ENCODE results near the gene RPAP2.
A peak's percentile ranks its signal among the peaks of the same experiment; 100 is the strongest.
"Not testable (repeated sequence)": the region's sequence is repeated elsewhere in the genome, so short reads cannot be mapped to it uniquely, and the experiment has no call there.

RPAP2 gene

DNA sequence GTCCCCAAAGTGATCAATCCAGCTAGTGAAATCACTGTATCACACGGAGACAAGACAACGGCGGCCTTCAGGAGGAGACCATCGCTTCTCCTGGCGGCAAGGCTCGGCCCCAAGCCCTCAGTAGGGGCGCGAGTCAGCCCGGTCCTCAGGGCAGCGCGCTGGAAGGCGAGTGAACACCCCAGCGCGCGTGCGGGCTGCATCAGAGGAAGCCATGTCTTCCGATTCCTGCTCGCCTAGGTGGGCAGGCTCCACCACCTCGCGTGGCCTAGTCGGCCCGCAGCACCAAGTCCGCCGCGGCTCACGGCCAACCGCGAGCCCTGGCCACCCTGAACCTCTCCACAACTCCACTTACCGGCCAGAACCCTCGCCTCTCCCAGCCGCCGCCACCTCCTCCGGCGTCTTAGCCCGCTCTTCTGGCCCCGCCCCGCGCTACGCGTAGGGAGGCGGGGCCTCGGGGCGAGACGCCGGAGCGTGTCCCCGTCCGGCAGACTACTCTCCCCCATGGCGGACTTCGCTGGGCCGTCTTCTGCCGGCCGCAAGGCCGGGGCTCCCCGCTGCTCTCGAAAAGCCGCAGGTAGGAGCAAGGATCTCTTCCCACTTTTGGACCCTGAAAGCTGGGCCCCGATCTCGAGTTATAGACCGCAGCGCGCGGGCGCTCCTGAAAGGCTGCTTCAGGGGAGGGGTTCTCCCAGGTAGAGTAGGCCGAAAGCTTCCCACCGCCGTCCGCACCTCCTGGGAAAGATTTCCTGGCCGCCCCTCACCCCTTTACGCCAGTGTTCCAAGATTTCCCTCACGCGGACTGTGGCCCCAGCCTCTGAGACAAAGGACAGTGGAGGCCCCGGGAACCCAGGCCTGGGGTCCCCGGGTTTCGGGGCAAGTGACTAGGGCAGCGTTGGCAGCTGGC lies at the start of gene RPAP2, which contains the start of gene GLMN:
TSS of gene RPAP2 (plus strand) at position 487 of the 904 bp plus-strand sequence. CDS start at position 502, 15 bp downstream.
TSS of gene GLMN (minus strand) at position 415 of the 904 bp plus-strand sequence. CDS start 988 bp downstream, outside the sequence.
- DNase-seq = peak; percentile 89

DNA sequence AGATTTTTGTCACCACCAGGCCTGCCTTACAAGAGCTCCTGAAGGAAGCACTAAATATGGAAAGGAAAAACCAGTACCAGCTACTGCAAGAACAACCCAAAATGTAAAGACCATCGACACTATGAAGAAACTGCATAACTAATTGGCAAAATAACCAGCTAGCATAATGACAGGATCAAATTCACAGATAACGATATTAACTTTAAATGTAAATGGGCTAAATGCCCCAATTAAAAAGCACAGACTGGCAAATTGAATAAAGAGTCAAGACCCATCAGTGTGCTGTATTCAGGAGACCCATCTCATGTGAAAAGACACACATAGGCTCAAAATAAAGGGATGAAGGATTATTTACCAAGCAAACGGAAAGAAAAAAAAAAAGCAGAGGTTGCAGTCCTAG lies 44.1 kb upstream of the RPAP2 start:
- not testable (repeated sequence) for DNase-seq

DNA sequence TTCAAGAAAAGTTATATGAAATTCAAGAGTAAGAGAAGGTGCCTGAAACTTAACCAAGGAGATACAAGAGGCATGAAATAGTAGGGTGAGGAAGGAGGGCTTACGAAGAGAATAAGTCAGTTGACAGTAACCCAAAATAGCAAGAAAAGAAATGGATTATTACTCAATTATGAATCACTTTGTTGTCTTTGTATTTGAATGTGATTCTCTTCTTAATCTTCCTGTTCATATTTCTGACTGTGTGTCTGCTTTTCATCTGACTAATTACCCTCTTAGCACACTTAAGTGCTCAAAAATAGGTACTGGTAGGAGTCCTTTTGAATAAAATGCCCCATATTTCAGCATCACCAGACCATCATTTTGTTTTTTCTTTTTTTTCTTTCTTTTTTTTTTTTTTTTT lies 39.5 kb upstream of the RPAP2 start:
- DNase-seq = no peak

DNA sequence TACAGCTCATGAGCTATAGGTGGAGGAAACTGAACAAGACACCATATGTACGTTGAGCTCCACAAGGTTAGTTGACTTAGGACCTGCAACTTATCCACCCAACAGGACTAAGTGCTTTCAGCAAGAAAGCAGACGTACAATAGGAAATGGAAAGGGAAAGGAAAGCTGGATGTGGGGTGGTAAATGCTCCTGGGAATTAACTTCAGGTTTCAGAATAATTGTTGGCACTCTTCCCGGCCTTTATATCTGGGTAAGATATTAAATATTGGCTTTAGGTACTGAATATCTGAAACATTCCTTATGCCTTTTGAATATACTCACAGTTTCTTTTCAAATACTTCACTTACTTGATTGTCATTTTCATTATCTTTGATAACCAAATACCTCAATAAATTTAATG lies 36.3 kb upstream of the RPAP2 start:
- DNase-seq = no peak

DNA sequence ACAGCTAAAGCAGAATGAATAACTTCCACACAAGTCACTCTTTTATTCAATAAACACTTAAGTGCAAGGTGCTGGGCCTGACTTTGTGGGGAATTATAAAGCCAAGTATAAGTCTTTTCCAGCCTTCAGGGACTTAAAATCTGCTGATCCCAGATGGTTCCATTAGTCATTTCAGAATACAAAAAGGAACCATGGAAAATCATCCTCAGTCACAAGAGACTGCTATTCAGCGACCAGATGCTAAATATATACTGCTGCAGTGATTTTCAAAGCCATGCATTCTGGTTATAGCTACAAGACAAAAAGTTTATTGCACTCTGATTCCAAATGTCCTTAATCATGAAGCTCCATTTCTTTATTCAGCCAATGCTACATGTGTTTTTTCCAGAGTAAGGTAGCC lies 25.8 kb upstream of the RPAP2 start:
- DNase-seq = no peak

DNA sequence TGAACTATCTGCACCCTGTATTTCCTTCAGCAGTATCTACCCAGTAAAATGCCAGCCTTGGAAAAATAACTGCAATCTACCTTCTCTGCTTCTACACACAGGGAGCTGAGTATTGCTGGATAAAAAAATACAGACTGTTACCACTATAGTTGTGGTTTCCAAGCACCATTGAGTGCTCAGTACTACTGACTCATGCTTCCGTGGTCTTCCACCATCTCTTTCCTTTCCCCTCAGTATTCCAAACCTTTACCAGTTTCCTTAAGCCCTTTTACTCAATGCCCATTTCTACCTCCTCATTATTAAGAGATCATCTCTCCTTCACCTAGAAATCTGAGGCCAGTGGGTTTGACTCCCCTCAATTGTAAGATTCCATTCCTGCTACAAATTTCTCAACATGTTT lies 23.9 kb upstream of the RPAP2 start:
- DNase-seq = no peak

DNA sequence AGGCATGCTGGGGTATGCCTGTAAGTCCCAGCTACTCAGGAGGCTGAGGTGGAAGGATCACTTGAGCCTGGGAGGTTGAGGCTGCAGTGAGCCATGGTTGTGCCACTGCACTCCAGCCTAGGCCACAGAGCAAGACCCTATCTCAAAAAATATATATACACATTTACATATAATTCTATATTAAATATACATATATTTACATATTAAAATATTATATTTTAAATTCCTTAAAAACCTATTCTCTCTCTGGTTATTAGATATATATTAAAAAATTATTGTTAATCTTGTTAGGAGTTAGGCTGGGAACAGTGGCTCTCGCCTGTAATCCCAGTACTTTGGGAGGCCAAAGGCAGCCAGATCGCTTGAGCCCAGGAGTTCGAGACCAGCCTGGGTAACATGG lies 22.8 kb upstream of the RPAP2 start:
- DNase-seq = no peak

DNA sequence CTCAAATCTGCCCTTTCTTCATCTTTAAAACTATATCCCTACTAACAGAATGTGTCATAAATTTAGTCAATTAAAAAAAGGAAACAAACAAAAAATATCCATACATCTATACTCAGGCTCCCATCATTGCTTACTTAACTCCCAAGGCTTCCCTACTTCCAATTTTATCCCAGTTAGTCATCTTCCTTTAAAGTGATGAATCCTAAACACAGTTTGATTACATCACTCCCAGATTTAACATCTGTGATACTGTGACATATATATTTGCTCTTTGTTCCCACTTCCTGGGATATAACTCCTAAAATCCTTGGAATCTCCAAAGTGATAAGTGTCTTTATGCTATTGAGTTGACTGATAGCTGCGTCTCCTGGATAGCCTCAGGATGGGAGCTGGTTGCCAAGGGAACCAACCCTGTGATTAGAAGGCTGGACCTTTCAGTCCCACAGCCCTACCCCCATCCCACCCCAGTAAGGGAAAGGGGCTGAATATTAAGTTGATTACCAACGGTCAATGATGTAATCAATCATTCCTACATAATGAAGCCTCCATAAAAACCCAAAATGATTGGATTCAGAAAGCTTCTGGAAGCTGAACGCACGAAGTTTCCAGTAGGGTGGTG lies 21.6 kb upstream of the RPAP2 start:
- no peak for DNase-seq

DNA sequence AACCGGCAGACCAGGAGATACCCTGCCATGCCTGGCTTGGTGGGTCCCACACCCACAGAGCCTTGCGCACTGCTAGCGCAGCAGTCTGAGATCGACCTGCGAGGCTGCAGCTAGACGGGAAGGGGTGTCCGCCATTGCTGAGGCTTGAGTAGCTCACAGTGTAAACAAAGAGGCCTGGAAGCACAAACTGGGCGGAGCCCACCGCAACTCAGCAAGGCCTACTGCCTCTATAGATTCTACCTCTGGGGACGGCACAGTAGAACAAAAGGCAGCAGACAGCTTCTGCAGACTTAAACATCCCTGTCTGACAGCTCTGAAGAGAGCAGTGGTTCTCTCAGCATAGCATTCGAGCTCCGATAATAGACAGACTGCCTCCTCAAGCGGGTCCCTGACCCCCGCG lies 19.1 kb upstream of the RPAP2 start:
- not testable (repeated sequence) for DNase-seq

DNA sequence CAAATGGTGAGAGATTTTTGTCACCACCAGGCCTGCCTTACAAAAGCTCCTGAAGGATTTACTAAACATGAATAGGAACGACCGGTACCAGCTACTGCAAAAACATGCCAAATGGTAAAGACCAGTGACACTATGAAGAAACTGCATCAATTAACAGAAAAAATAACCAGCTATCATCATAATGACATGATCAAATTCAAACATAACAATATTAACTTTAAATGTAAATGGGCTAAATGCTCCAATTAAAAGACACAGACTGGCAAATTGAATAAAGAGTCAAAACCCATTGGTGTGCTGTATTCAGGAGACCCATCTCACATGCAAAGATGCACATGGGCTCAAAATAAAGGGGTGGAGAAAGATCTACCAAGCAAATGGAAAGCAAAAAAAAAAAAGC lies 17.4 kb upstream of the RPAP2 start:
- not testable (repeated sequence) for DNase-seq

DNA sequence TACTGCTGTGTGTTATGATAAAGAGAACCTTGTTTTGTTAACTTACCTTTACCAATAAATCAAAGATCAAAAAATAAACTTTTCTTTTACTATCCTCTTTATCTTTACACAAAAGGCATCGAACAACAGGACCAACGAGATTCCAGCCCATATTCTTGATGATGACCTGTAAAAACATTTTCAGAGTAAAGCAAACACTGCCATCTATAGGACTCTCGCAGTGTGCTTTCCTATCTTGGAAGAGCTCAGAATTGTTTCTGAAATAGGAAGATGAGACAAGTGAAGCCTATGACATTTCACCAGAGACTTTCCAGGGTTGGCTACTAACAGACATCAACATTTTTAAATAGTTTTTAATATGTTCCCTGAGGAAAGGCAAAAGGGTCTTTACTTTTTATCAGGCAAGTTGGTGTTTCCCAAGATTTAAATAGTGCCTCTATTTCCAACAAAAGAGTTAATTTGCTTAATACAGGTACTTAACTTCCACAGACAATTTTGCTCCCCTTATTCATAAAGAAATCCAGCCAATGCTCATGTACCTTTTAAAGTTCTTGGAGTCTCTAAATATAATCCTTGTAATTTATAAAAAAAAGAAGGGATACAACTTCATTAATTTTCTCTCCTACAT lies 7.4 kb upstream of the RPAP2 start:
- peak; percentile 42 for DNase-seq

DNA sequence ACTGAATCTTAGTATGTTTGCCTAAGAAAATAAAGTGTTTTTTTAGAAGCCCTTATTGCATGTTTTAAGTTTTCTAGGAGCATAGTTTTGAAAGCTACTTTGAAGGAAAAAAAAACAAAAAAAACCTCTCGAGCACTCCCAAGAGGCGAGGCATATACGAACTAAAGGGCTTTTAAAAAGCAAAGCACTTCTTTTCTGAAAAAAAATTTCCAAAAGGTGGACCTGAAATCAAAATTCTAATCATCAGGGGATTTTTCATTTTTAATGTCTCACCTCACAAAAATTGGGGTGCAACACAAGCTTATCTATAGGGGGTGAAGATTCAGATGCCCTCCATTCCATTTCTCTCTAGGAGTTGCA lies 666 bp upstream of the RPAP2 start:
- no peak for DNase-seq

DNA sequence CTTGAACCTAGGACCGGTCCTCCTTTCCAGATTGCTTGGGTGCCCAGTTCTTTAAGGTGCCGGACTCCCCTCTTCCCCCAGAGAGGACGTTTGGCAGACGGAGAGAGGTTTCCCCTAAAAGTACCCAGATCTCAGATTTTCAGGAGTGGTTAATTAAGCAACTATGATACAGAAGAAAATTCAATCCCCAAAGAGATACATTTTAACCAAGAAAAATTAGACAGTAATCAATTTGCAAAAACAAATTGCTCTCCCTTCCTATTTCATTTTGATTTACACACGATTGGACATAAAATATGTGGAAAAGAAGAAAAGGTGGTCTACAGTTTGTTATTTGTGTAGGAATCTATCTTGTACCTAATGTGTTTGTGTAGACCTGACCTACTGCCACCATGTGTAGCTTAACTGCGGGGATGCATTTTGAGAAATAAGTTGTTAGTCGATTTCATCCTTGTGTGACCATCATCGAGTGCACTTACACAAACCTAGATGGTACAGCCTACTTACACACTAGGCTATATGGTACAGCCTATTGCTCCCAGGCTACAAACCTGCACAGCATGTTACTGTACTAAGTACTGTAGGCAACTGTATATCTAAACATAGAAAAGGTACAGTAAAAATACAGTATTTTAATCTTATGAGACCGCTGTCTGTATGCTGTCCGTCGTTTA lies 755 bp downstream of the RPAP2 start:
- DNase-seq = peak; percentile 32

DNA sequence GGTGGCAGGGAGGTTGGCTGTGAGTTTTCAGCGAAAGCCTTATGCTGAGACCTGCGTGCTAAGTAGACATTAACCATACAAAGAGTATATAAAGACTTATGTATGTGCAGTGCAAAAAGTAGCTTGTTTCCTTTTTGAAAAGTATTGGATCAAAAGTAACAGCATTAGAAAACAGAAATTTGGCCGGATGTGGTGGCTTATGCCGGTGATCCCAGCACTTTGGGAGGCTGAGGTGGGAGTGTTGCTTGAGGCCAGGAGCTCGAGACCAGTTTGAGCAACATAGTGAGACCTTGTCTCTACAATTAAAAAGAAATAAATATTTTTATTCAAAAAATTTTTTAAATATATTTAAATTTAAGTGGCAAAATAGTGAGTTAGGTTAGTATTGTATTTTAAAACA lies 2.2 kb downstream of the RPAP2 start:
- DNase-seq = no peak

DNA sequence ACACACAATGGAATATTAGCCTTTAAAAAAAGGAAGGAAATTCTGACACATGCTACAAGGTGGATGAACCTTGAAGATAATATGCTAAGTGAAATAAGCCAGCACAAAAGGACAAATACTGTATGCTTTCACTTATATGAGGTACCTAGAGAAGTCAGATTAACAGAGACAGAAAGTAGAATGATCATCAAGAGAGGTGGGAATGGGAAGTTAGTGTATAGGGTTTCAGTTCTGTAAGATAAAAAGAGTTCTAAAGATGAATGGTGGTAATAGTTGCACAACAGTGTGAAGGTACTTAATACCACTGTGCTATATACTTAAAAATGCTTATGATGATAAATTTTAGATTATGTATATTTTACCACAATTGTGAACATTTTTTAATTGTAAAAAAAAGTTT lies 7.2 kb downstream of the RPAP2 start:
- DNase-seq = no peak

DNA sequence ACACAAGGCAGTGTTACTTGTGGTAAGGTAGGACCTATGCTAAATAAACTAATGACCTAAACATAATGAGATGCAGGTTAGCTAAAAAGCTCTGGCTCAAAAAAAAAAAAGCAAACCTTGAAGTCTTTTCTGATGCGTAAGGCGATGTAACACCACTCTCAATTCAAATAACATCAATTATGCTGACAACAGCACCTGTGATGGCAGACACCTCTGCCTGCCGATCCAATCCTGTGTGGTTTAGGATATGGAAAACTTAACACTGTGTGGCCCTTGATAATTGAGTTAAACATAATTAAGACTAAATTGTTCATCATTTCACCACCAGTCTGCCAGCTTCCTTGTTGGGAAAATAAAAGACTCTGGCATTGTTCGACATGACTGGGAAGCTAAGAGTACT lies 9.1 kb downstream of the RPAP2 start:
- DNase-seq = peak; percentile 4

DNA sequence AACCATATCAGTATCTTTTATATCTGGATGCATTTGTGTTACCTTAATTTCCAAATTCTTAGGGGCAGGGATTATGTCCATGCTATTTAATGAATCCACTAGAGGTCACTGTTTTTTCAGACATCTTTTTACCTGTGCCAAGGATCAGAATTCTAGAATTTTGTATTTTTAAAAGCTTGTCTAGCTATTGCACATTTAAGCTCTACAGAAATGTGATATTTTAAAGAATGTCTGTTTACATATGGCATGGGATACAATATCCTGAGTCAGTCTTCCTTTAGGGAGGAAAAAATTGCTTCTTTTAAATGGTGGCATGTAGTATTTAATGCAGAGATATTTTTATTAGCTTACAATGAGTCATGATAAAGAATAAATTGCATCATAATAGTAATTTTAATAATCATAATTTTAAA lies 11.3 kb downstream of the RPAP2 start:
- DNase-seq = peak; percentile 27

DNA sequence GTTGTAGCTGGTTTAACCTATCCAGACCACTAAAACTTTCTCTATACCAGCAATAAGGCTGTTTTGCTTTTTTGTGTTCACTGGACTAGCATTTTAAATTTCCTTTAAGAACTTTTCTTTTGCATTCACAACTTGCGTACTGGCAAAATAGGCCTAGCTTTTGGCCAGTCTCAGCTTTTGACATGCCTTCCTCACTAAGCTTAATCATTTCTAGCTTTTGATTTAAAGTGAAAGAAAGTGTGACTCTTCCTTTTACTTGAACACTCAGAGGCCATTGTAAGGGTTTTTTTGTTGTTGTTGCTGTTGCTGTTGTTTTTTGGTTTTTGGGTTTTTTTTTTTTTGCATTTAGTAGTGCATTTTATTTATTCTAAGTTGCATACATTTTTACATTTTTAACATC lies 15.2 kb downstream of the RPAP2 start:
- no peak for DNase-seq

DNA sequence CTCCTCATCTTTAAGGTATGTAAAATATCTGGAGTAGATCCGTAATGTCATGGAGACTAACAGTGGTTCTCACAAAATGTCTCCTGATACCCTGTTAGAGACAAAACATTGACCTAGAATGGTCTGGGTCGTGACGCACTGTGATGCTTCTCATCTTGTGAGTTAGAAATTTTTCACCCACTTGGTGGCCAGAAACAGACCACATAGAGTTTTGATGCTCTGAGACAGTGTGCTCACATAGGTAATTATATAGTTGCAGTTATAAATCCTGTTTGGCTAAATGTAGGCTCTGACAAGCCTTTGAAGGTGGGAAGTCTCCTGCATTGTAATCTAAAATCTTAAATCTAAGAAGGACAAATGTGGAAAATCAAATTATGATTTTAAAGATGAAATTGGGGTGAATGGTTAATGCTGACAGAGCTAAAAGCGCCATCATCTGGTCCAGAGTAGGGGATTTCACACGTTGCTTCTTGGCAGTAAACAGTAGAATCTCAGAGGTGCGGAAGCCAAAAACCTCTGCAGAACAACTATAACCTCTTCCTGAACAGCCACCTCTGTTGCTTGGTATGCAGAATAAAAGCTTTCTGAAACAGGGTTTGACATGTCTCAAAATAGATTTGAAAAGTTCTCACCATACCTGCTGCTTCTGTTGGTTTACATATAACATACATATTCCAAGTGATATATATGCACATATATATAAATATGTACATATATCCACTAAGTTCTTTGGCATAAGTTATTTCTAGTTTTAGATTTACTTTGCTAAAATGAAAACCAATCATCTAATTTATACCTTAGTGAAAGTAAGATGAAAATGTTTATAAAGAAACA lies 17.1 kb downstream of the RPAP2 start:
- DNase-seq = no peak

DNA sequence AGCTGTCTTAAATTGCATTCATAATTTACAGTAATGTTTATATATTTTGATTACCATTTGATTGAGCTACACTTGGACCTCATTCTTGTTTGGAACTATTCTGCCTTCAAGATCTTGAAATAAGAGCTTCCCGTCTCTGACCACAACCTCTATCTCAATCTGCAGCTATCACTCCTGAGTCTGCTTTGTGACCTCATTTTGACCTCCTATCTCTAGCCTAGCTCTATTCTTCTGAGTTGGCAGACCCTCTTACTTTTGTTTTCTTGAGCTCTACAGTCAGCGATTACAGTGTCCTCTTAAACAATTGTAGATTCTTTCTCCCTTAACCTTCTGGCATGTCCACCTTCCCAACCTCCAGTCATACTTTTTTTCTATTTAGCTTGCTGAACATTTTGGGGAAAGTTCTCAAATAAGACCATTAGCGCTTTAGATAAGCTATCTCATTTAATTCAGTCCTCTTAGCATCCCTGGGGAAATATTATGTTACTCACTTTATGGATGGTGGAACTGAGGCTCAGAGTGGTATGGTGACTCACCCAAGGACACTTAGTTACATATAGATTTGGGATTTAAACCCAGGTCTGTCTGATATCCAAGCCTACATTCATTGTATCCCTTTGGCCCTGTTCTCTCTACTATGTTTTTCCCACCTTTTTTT lies 19.1 kb downstream of the RPAP2 start:
- DNase-seq = no peak

Data from NCI-H69 (cell line).